Activated T-cell treated with anti-CD3 and anti-CD28 coated beads for 48 hours (primary cell): ENCODE results near the gene TAF4.

Experiments
- DNase-seq: peaks from one replicate; pipeline ENCODE4 v3.0.0-alpha.2; 2020; ENCODE audit warnings: low read depth

TAF4 gene

GRCh38 chr20:61929561-61929960 lies 136.1 kb downstream of the TAF4 start:
- DNase-seq: no peak

GRCh38 chr20:61927826-61928541 lies 137.7 kb downstream of the TAF4 start:
- DNase-seq: no peak

- no peak for DNase-seq
Observed at GRCh38 chr20:61927193-61927825, 138.4 kb downstream of the TAF4 start.

- DNase-seq: no peak
Observed at GRCh38 chr20:61926796-61927192, 138.9 kb downstream of the TAF4 start.

DNA sequence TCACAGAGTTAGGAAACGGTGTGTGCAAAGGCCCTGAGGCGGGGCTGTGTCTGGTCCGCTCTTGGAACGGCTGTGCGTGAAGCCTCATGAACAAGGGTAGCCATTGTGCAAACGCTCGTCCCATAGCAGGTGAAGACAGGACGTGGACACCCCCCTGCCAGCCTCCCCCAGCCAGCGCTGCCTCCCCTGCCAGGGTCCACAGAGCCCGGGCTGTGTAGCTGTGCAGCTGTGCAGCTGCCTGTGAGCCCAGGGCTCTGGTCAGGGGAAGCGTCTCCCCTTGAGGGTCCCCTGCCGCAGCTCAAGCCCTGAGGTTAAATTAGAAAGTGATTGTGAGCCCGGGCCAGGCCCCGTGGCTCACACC lies 139.4 kb downstream of the TAF4 start:
- DNase-seq: no peak

DNA sequence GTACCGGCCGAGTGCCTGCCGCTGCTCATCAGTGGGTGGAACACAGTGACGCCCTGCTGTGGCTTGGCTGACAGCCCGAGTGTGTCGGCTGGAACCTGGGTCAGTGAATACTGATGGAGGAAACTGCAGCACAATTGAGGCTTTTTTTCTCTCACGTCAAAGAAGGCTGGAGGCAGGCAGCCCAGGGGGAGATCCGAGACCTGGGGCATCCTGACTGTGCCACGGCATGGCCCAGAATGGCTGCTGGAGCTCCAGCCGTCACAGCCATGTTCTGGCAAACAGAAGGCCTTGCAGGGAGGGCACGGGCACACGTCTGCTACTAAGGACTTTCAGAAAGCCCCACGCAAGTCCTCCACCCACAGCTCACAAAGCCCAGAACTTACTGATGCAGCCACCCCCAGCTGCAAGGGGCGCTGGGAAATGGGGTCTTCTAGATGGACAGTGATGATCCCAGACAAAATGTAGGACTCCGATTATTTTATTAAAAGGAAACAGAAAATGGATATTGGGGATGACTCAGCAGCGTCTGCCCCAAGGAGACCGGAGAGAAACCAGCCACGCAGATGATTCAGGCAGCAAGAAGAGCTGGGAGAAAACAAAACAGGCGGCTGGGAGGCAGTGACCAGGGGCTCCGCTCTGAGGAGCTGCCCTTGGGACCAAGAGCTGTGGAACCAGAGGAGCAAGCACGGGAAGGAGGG lies 140.0 kb downstream of the TAF4 start:
- DNase-seq: no peak

- no peak for DNase-seq
Observed at GRCh38 chr20:61924858-61925554, 140.7 kb downstream of the TAF4 start.
